GM10266 (cell line): Measurements from ENCODE around the gene SPATS2.

Source experiments
- DNase-seq: peaks from one replicate; pipeline ENCODE4 v3.0.0; 2012; ENCODE audit errors: extremely low spot score
- CTCF ChIP-seq: IDR thresholded peaks from 2 replicates; pipeline ENCODE4 v1.5.1; 2012; ENCODE audit warnings: mild to moderate bottlenecking, low read depth; ENCODE audit not compliant: control insufficient read depth, insufficient read depth; ENCODE audit errors: missing control alignments

Gene SPATS2

DNA sequence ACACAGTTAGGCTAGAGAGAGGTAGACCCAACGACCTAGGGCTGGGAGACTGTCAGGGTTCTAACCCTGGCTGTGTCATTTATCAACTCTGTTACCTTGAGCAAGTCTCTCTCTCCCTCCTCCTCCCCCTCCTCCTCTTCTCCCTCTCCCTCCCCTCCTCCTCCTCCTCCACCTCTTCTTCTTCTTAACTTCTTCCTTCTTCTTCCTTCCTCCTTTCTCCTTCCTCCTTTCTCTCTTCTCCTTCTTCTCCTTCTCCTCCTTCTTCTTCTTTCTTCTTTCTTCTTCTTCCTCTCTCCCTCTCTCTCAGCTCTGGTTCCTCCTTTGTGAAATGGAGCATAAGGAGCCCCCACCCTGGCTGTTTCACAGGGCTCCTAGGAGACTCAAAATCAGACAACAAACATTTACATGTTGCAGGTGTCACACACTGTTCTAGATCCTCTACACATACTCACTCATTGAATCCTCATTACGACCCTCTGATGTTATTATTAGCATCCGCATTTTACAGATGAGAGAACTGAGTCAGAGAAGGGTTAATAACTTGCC lies 169.3 kb downstream of the SPATS2 start:
- no peak for DNase-seq
- TF ChIP-seq CTCF, result no peak

DNA sequence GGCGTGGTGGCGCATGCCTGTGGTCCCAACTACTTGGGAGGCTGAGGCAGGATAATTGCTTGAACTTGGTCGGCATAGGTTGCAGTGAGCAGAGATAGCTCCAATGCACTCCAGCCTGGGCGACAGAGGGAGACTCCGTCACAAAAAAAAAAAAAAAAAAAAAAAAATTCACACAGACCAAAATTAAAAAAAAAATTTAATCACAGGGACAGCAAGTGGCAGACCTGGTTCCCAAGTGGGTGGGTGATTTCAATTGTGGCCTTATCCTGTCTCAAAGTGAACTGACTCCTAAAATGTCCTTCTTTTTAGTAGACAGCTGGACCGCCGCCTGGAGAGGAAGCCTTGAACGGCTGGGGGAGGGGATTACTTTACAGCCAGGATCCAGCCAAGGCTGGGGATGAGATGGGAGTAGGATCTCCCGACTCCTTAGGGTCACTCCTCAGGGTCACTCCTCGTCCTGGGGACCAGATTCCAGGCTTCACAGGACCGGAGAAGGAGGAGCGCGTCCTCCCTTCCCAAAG lies 170.0 kb downstream of the SPATS2 start:
- no peak for TF ChIP-seq CTCF
- DNase-seq, result no peak

DNA sequence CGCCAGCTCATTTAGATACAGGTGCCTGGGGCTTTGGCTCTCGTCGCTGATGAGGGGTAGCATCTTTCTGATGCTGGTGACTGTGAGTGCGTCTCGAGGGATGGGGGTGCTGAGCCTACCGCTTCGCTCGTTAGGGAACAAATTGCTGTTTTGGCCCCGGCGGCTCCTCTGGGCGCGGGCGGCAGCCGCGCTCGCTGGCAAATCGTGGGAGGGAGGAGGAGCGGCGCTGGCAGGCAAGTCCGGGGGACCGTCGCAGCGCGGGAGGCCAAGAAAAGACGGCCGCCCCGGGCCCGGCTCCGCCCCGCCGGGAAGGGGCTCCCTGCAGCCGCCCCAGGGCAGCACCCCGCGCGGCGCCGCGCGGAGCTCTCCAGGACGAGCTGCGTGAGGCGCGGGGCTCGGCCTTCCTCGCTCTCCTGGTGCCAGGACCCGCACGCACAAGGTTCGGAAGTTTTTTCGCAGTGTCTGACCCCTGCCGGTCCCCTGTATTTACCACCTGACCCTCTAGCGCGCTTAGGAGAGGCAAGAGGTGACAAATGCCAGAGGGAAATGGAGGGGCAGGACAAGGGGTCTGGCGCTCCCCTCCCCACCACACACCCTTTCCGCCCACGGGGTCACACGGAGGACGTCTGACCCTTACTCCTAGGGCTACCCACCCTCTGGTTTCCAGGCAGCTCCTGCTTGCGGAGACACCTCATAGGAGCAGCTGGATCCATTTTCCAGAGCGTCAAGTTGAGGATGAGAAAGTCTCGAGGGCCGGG lies 170.7 kb downstream of the SPATS2 start:
- peak; percentile 56 for DNase-seq
- TF ChIP-seq CTCF, result peak; percentile 22

GRCh38 chr12:49538510-49539403 lies 171.5 kb downstream of the SPATS2 start, which contains the start of gene KCNH3:
TSS of gene KCNH3 (plus strand) at chr12:49539030. CDS start at chr12:49539417, 387 bp downstream.
- no peak for TF ChIP-seq CTCF
- DNase-seq, result peak; percentile 99

DNA sequence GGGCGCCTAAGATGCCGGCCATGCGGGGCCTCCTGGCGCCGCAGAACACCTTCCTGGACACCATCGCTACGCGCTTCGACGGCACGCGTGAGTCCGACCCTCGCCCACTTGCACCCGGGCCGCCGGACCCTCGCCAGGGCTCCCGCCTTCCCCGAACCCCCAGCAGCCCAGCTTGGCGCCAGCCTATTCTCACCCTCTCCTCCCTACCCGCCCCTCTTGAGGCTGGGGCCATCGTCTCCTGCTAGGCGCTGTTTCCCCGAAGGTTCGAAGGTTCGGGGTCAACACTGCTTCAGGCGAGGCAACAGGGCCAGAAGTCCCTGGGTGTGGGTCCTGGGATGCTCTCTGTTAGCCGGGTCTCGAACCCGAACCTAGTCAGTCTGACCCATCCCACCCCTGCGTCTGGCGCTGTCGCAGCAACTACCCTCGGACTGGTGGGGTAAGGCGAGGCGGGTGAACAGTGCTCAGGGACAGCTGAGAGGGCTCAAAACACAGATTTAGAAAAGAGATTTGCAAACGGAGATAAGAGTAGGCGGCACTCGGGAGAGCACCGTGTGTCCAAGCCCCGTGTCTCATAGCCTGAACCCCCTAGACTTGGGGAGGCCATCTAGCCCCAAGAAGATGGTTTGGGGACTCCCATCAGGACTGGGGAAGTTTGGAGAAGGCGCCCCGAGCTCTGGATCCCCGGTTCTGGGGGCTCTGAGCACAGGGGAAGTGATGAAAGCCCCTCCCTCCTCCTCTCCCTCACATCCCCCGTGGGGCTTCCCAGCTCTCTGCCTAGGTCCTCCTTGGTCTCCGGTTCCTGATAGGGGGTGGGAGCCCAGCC lies 172.4 kb downstream of the SPATS2 start:
- TF ChIP-seq CTCF, result no peak
- DNase-seq, result peak; percentile 74

- DNase-seq, result peak; percentile 36
- no peak for TF ChIP-seq CTCF
Measured at GRCh38 chr12:49540229-49541139, 173.2 kb downstream of the SPATS2 start.
